ENCODE results near the gene PTGR2.

- TF ChIP-seq POLR2AphosphoS5 (IDR thresholded peaks at IDR 0.05; ENCODE audit: low read depth, low read length), result no peak
- TF ChIP-seq SIN3A (IDR thresholded peaks at IDR 0.05; ENCODE audit: borderline replicate concordance, insufficient read depth, low read length), result no peak
- no peak for TF ChIP-seq FOXP2 (optimal IDR thresholded peaks at IDR 0.05; ENCODE audit: borderline replicate concordance, extremely low read depth, extremely low read length, insufficient read depth)
Observed at GRCh38 chr14:73816393-73816816, 35.2 kb upstream of the PTGR2 start.

All from PFSK-1 (cell line).